GM12865 (cell line): ENCODE results near the gene EVI5L.

Source experiments
- DNase-seq: peaks from one replicate; pipeline ENCODE4 v3.0.0; 2010; ENCODE audit warnings: low read depth
- H3K4me3 ChIP-seq: 2 replicates; pipeline ENCODE4 v1.5.1; 2011; ENCODE audit warnings: mild to moderate bottlenecking, low read depth, low read length, control low read depth
- CTCF ChIP-seq: IDR thresholded peaks from 2 replicates; pipeline ENCODE4 v1.5.1; 2011; ENCODE audit warnings: low read length, control low read depth, low read depth, inconsistent platforms; ENCODE audit not compliant: insufficient read depth; ENCODE audit errors: missing control alignments

The EVI5L gene

GRCh38 chr19:7868326-7868670, 38.3 kb downstream of the EVI5L start:
- H3K4me3 ChIP-seq: peak overlapping the region; percentile 69; the same call in 1 of the 2 replicates
- TF ChIP-seq CTCF: no peak
- DNase-seq: no peak

- peak overlapping the region; percentile 69 for H3K4me3 ChIP-seq
- TF ChIP-seq CTCF: peak; percentile 82
- DNase-seq: peak; percentile 93
These were observed 38.8 kb downstream of the EVI5L start for GRCh38 chr19:7868671-7869452.

- peak; percentile 87 for DNase-seq
- no peak for TF ChIP-seq CTCF
- peak overlapping the region; percentile 69 for H3K4me3 ChIP-seq
These were observed 39.5 kb downstream of the EVI5L start for GRCh38 chr19:7869453-7869909.

GRCh38 chr19:7869910-7870511, 40.0 kb downstream of the EVI5L start:
- peak overlapping the region; percentile 69 for H3K4me3 ChIP-seq
- peak; percentile 77 for DNase-seq
- no peak for TF ChIP-seq CTCF

- H3K4me3 ChIP-seq: no peak overlapping the region
- peak; percentile 88 for DNase-seq
- no peak for TF ChIP-seq CTCF
These were observed 40.8 kb downstream of the EVI5L start for GRCh38 chr19:7870571-7871436.

GRCh38 chr19:7871437-7872305, 41.7 kb downstream of the EVI5L start:
- no peak overlapping the region for H3K4me3 ChIP-seq
- TF ChIP-seq CTCF: no peak
- peak; percentile 91 for DNase-seq
